Endothelial cell (in vitro differentiated cells): ENCODE data around the gene PCDHGC5. TPM values are rescaled to one million over a fixed set of nuclear protein-coding genes. Genes with fewer than 3 reads are reported as not detected.

Experiments
- DNase-seq: peaks from one replicate; pipeline ENCODE4 v3.0.0; 2021; ENCODE audit warnings: low spot score
- H3K27ac Mint-ChIP-seq: one replicate; pipeline ENCODE4 v1.8.0; 2021; ENCODE audit warnings: mixed read lengths, inconsistent platforms; ENCODE audit not compliant: unreplicated experiment
- H3K27me3 Mint-ChIP-seq: one replicate; pipeline ENCODE4 v1.8.0; 2021; ENCODE audit warnings: mild to moderate bottlenecking, moderate library complexity, mixed read lengths, inconsistent platforms; ENCODE audit not compliant: unreplicated experiment
- H3K36me3 Mint-ChIP-seq: one replicate; pipeline ENCODE4 v1.8.0; 2021; ENCODE audit warnings: mild to moderate bottlenecking, low read depth, mixed read lengths, inconsistent platforms; ENCODE audit not compliant: unreplicated experiment
- H3K4me1 Mint-ChIP-seq: one replicate; pipeline ENCODE4 v1.8.0; 2021; ENCODE audit warnings: mild to moderate bottlenecking, mixed read lengths, inconsistent platforms; ENCODE audit not compliant: unreplicated experiment
- H3K4me3 Mint-ChIP-seq: one replicate; pipeline ENCODE4 v1.8.0; 2021; ENCODE audit warnings: mild to moderate bottlenecking, mixed read lengths, inconsistent platforms; ENCODE audit not compliant: unreplicated experiment
- H3K9me3 Mint-ChIP-seq: one replicate; pipeline ENCODE4 v1.8.0; 2021; ENCODE audit warnings: mixed read lengths, inconsistent platforms; ENCODE audit not compliant: unreplicated experiment
- total RNA-seq: library from RNA; stranded (reverse); fragmentation: NEBNext Ultra II Directional; extraction: Animal tissue kit (Norgen Biotek cat#: 25700); gene quantifications from one replicate; pipeline ENCODE4 v1.2.1, GENCODE V29; 2021; ENCODE audit not compliant: unreplicated experiment
- TF ChIP-seq, protein P1 (sequence below): fragments of 200-600 bp; sonication (generic); IDR thresholded peaks from one replicate; pipeline ENCODE4 v1.5.0; 2021; ENCODE audit warnings: antibody characterized with exemption; ENCODE audit not compliant: unreplicated experiment

The PCDHGC5 gene
- total RNA-seq, 1 donor from 2014 or later, result 2.9 TPM

DNA sequence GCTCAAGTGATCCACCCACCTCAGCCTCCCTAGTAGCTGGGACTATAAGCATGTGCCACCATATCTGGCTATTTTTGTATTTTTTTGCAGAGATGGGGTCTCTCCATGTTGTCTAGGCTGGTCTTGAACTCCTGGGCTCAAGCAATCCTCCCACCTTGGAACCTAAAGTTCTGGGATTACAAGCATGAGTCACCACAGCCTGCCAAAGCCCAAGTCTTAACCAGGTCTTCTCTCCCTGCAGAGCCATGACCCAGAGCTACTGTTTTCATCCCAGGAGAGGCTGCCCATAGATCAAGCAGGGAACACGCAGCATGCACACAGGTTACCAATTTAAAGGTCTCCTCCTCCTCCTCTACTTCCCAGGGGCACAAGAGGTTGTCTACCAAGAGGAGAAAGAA, 29.7 kb downstream of the PCDHGC5 start:
- DNase-seq, result no peak

DNA sequence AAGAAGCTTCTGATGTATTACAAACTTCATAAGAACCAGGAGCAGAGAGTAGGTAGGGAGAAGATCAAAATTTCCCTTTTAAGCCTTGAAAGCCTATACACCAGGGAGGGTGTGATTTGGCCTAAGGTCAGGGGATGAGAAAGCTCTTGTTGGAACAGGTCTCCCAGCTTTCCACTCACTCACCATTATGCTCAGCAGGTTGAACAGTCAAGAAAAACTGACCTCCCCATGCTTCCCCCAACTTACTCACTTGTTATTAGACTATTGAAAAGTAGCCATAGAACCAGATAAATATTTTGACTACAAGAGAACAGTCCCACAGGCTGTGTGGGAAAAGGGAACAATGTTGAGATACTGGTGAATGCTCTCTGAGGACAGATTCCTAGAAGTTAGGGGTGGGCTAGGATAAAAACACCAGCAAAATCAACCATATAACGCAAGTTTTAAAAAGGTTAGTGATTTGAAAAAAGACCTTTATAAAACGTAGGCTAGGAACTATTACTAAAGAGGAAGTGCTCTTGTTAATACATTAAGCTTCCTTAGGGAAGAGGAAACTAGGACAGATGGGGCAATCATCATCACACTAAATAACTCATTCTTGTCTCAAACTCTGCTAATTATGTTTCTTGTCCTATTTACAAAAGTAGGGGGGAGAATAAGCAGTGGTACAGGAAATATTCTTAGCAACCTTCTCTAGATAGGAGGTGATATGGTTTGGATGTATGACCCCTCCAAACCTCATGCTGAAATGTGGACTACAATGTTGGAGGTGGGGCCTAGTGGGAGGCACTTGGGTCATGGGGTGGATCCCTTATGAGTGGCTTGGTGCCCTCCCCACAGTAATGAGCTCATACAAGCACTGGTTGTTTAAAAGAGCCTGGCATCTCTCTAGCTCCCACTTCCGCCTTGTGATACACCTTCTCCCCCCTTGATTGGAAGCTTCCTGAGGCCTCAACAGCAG, 31.0 kb downstream of the PCDHGC5 start:
- Mint-ChIP-seq H3K4me3 (peak overlapping the region; percentile 34), H3K27ac (peak overlapping the region; percentile 49), H3K4me1 (peaks cover 66% of the 10 kb centered on the region), H3K27me3 (peaks cover 3% of the 10 kb centered on the region), H3K36me3 (peaks cover 51% of the 10 kb centered on the region), H3K9me3 (no peaks in the 10 kb centered on the region)
- TF ChIP-seq, protein P1, sequence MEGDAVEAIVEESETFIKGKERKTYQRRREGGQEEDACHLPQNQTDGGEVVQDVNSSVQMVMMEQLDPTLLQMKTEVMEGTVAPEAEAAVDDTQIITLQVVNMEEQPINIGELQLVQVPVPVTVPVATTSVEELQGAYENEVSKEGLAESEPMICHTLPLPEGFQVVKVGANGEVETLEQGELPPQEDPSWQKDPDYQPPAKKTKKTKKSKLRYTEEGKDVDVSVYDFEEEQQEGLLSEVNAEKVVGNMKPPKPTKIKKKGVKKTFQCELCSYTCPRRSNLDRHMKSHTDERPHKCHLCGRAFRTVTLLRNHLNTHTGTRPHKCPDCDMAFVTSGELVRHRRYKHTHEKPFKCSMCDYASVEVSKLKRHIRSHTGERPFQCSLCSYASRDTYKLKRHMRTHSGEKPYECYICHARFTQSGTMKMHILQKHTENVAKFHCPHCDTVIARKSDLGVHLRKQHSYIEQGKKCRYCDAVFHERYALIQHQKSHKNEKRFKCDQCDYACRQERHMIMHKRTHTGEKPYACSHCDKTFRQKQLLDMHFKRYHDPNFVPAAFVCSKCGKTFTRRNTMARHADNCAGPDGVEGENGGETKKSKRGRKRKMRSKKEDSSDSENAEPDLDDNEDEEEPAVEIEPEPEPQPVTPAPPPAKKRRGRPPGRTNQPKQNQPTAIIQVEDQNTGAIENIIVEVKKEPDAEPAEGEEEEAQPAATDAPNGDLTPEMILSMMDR, result no peak
- no peak for DNase-seq

More for the DNA sequence above, 29.7 kb downstream of the PCDHGC5 start:
- Mint-ChIP-seq H3K4me3 (no peak overlapping the region), H3K4me1 (peaks cover 70% of the 10 kb centered on the region), H3K27me3 (peaks cover 8% of the 10 kb centered on the region), H3K27ac (no peak overlapping the region), H3K36me3 (peaks cover 48% of the 10 kb centered on the region), H3K9me3 (no peaks in the 10 kb centered on the region)
- TF ChIP-seq, protein P1, result no peak

DNA sequence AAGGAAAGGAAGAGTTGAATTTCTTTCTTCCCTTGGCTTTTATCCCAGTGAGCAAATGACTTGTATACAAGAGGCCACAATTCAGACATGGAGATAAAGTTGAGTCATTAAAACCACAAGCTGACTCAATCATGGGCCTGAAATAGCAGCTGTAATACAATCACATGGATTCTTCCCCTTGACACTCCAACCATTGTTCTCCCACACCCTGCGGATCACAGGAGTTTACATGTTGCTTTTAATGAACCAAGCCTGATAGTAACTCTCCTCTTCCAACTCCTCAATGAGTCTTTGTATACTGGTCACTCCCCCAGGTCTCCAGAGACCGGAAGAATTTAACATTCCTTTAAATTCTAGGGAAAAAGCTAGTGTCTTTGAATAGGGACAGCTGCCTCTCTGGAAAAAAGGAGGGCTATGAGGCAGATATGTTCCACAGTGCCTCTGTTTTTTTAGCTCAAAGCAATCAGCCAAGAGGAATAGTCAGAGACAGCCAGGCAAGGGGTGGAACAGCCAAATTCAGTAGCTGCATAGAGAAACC, 32.4 kb downstream of the PCDHGC5 start:
- Mint-ChIP-seq H3K4me3 (peak overlapping the region; percentile 14), H3K36me3 (peaks cover 58% of the 10 kb centered on the region), H3K27ac (peak overlapping the region; percentile 82), H3K4me1 (peaks cover 52% of the 10 kb centered on the region), H3K27me3 (peaks cover 3% of the 10 kb centered on the region), H3K9me3 (no peaks in the 10 kb centered on the region)
- TF ChIP-seq, protein P1, result no peak
- DNase-seq, result no peak

DNA sequence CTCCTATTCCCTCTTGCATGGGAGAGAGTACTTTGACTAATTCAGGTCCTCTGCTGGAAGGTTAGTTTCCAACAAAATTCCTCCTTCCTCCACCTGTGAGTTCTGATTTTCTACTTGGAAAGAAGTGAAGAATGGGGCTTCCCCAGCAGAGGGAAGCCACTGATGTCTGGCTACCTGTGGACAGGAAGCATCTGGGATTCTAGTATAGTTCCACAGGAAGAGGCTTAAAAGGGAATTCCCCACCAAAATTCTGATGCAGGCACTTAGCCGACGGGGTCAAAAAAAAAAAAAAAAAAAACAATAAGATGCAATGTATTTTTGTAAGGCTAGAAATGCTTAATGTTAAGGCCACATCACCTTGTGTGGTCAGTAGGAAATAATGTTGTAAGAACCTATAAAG, 33.4 kb downstream of the PCDHGC5 start:
- TF ChIP-seq, protein P1, result no peak

DNA sequence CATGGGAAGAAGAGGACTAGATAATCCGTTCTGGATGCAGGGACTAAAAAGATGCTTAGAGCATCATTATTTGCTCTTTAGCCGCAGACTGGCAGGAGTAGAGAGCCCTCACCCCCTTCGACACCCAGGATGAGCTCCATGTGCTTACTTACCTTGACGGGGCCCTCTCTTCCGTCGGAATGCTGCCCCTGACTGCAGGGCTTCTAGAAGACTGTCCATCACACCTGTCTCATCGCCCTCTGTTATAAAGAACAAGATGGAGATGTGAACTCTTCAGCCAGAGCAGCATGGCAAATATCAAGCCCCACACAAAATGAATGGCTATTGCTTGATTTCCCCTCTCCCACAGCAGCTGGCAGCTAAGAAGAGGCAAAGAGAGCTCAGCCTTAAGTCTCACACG, 35.1 kb downstream of the PCDHGC5 start:
- peak overlapping the region; percentile 86 for H3K27ac Mint-ChIP-seq
- TF ChIP-seq, protein P1, result no peak
- H3K4me1 Mint-ChIP-seq, result peaks cover 40% of the 10 kb centered on the region
- no peaks in the 10 kb centered on the region for H3K9me3 Mint-ChIP-seq
- peaks cover 6% of the 10 kb centered on the region for H3K27me3 Mint-ChIP-seq
- H3K4me3 Mint-ChIP-seq, result peak overlapping the region; percentile 11
- no peak for DNase-seq
- peaks cover 61% of the 10 kb centered on the region for H3K36me3 Mint-ChIP-seq

More for the DNA sequence above, 33.4 kb downstream of the PCDHGC5 start:
- peaks cover 46% of the 10 kb centered on the region for H3K4me1 Mint-ChIP-seq
- H3K9me3 Mint-ChIP-seq, result no peaks in the 10 kb centered on the region
- peaks cover 3% of the 10 kb centered on the region for H3K27me3 Mint-ChIP-seq
- peaks cover 54% of the 10 kb centered on the region for H3K36me3 Mint-ChIP-seq
- peak overlapping the region; percentile 48 for H3K4me3 Mint-ChIP-seq
- no peak for DNase-seq
- peak overlapping the region; percentile 84 for H3K27ac Mint-ChIP-seq
